Measurements from ENCODE around the gene HACD4. TPM values are rescaled to one million over a fixed set of nuclear protein-coding genes. Genes with fewer than 3 reads are reported as not detected.
"Not testable (repeated sequence)": the region's sequence is repeated elsewhere in the genome, so short reads cannot be mapped to it uniquely, and the experiment has no call there.

HACD4 gene
- total and polyA plus RNA-seq, 5 donors = 0.34 to 1.7 (median 0.99) TPM

DNA sequence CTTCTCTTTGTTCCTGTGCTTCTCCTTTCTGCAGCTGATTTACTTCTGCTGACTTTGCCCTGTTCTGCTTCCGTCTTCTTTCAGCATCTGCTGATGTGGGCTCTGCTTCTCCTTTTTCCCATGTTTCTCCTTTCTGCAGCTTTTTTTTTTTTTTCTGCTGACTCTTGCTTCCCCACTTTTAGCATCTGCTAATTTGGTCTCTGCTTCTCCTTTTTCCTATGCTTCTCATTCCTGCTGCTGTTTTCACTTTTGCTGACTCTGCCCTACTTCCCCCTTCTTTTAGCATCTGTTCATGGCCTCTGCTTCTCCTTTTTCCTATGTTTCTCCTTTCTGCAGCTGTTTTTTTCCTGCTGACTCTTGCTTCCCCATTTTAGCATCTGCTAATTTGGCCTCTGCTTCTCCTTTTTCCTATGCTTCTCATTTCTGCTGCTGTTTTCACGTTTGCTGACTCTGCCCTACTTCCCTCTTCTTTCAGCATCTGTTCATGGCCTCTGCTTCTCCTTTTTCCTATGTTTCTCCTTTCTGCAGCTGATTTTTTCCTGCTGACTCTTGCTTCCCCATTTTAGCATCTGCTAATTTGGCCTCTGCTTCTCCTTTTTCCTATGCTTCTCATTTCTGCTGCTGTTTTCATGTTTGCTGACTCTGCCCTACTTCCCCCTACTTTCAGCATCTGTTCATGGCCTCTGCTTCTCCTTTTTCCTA is 58.0 kb downstream of the HACD4 start:
- intact Hi-C loops (cut with DNase I); H3K4me1 ChIP-seq (ENCODE audit: control insufficient read depth, insufficient read depth, low read length); H3K4me3 ChIP-seq (ENCODE audit: low read length); ATAC-seq; DNase-seq; H3K9me3 ChIP-seq (ENCODE audit: control insufficient read depth, low read length); H3K27ac ChIP-seq (ENCODE audit: low read length); H3K27me3 ChIP-seq (ENCODE audit: control insufficient read depth, insufficient read depth): not testable (repeated sequence)
- 88% methylated on average over 2 of the region's 2 CpGs for WGBS

DNA sequence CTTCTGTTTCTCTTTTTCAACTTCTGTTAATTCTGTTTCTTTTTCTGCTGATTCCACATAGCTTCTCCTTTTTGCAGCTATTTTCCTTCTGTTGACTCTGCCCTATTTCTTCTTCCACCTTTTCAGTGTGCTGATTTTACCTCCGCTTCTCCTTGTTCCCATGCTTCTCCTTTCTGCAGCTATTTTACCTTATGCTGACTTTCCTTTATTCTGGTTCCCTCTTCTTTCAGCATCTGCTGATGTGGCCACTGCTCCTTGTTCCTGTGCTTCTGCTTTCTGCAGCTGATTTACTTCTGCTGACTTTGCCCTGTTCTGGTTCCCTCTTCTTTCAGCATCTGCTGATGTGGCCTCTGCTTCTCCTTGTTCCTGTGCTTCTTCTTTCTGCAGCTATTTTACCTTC is 58.8 kb downstream of the HACD4 start:
- no peak for DNase-seq
- H3K9me3 ChIP-seq (ENCODE audit: control insufficient read depth, low read length) = no peaks in the 10 kb centered on the region
- no peak overlapping the region for H3K27ac ChIP-seq (ENCODE audit: low read length)
- H3K27me3 ChIP-seq (ENCODE audit: control insufficient read depth, insufficient read depth) = no peaks in the 10 kb centered on the region
- intact Hi-C loops (cut with DNase I) = no loop called here
- WGBS = 95% methylated on average over 1 of the region's 1 CpG
- ATAC-seq = no peak
- no peak overlapping the region for H3K4me3 ChIP-seq (ENCODE audit: low read length)
- no peaks in the 10 kb centered on the region for H3K4me1 ChIP-seq (ENCODE audit: control insufficient read depth, insufficient read depth, low read length)

DNA sequence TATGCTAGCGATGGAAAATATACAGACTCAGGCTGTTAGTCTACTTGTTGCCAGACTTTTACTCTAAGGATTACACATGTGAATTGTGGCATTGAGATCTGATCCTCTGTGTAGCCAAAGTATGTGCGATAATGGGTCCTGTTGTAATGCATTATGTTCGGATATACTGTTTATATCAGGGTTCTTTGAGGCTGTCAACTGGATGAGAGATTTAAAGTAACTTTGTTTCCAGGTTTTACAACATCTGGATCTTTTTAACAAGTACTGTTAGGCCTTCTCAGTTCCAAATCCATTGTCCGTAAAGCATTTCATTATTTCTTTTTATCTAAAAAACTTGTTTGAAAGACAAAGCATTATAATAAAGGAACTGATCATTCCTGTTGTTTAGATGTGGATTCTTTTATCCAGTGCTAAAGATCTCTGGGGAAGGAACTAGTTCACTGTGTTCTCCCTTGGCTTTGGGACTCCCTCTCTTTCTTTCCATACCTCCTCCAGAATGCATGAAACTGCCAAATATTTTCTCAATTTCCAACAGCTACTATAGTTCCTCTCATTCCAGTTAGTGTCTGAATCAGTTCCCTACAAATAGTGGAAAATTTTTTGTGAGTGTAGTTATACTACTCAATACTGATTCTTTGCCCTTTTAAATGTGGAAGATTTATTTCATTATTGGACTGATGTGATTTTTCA is 68.8 kb downstream of the HACD4 start:
- intact Hi-C loops (cut with DNase I) = no loop called here
- Histone ChIP-seq H3K9me3 (ENCODE audit: control insufficient read depth, low read length) (no peaks in the 10 kb centered on the region), H3K4me1 (ENCODE audit: control insufficient read depth, insufficient read depth, low read length) (no peaks in the 10 kb centered on the region), H3K27me3 (ENCODE audit: control insufficient read depth, insufficient read depth) (no peaks in the 10 kb centered on the region), H3K4me3 (ENCODE audit: low read length) (no peak overlapping the region), H3K27ac (ENCODE audit: low read length) (no peak overlapping the region)
- no peak for DNase-seq
- 72% methylated on average over 4 of the region's 4 CpGs for WGBS
- ATAC-seq = no peak

DNA sequence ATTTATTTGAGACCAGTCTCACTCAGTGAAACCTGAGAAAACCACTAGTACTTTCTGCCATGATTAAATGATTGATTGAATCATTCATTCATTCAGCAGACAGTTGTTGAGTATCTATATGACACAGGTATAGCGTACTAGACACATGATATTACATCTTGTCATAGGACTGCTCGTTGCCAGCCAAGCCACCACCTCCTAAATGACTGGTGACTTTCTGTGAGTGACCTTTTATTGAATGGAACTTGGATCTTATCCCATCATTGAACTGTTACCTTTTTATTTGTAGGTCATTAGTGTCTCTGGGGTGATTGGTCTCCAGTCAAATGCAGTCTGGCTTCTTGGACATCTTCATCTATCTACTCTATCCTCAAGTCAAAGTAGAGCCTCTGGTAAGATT is 80.7 kb downstream of the HACD4 start:
- Histone ChIP-seq H3K4me1 (ENCODE audit: control insufficient read depth, insufficient read depth, low read length) (no peaks in the 10 kb centered on the region), H3K9me3 (ENCODE audit: control insufficient read depth, low read length) (no peaks in the 10 kb centered on the region), H3K27me3 (ENCODE audit: control insufficient read depth, insufficient read depth) (no peaks in the 10 kb centered on the region), H3K4me3 (ENCODE audit: low read length) (no peak overlapping the region), H3K27ac (ENCODE audit: low read length) (no peak overlapping the region)
- no peak for ATAC-seq
- DNase-seq = no peak
- 95% methylated on average over 2 of the region's 2 CpGs for WGBS
- intact Hi-C loops (cut with DNase I) = no loop called here

Other genes starting within 250 kb of the HACD4 start
- gene IFNB1, start 46.3 kb upstream of the HACD4 start, total RNA-seq = not detected
- not detected for gene IFNB1, start 46.3 kb upstream of the HACD4 start, polyA plus RNA-seq
- gene IFNW1, start 110.2 kb upstream of the HACD4 start, total RNA-seq = not detected
- gene IFNW1, start 110.2 kb upstream of the HACD4 start, polyA plus RNA-seq = not detected
- gene IFNA21, start 135.0 kb upstream of the HACD4 start, total RNA-seq = not detected
- gene IFNA21, start 135.0 kb upstream of the HACD4 start, polyA plus RNA-seq = not detected
- gene IFNA4, start 155.9 kb upstream of the HACD4 start, total RNA-seq = not detected
- gene IFNA4, start 155.9 kb upstream of the HACD4 start, polyA plus RNA-seq = not detected
- gene IFNA7, start 170.6 kb upstream of the HACD4 start, total RNA-seq = not detected
- not detected for gene IFNA7, start 170.6 kb upstream of the HACD4 start, polyA plus RNA-seq
- gene IFNA10, start 175.5 kb upstream of the HACD4 start, total RNA-seq = not detected
- not detected for gene IFNA10, start 175.5 kb upstream of the HACD4 start, polyA plus RNA-seq
- not detected for gene IFNA16, start 185.7 kb upstream of the HACD4 start, total RNA-seq
- not detected for gene IFNA16, start 185.7 kb upstream of the HACD4 start, polyA plus RNA-seq
- not detected for gene IFNA17, start 196.6 kb upstream of the HACD4 start, total RNA-seq
- not detected for gene IFNA17, start 196.6 kb upstream of the HACD4 start, polyA plus RNA-seq
- not detected for gene IFNA14, start 208.4 kb upstream of the HACD4 start, total RNA-seq
- gene IFNA14, start 208.4 kb upstream of the HACD4 start, polyA plus RNA-seq = not detected

All from right cardiac atrium (tissue), 5 donors.